GM10266 (cell line): ENCODE results near the gene GDF10.

Experiments
- DNase-seq: peaks from one replicate; pipeline ENCODE4 v3.0.0; 2012; ENCODE audit errors: extremely low spot score
- TF ChIP-seq, protein P1 (sequence below): IDR thresholded peaks from 2 replicates; pipeline ENCODE4 v1.5.1; 2012; ENCODE audit warnings: mild to moderate bottlenecking, low read depth; ENCODE audit not compliant: control insufficient read depth, insufficient read depth; ENCODE audit errors: missing control alignments

Gene GDF10

DNA sequence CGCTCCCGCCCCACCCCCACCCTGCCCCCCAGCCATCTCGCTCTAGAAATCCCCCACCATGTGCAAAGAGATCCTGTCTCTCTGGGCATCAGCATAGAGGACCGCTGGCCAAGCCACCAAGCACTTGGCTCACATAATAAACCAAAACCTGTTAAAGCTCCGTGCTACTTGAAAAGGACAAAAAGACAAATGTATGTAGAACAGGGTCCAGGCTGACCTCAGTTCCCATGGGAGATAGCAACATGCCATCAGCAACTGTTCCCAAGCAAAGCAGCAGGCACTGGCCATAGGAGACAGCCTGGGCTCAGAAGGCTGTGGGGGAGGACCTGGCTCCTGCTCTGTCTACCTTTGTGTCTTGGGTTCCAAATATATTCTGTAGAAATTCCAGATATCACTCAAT is 38.4 kb upstream of the GDF10 start:
- DNase-seq: no peak
- TF ChIP-seq, protein P1, sequence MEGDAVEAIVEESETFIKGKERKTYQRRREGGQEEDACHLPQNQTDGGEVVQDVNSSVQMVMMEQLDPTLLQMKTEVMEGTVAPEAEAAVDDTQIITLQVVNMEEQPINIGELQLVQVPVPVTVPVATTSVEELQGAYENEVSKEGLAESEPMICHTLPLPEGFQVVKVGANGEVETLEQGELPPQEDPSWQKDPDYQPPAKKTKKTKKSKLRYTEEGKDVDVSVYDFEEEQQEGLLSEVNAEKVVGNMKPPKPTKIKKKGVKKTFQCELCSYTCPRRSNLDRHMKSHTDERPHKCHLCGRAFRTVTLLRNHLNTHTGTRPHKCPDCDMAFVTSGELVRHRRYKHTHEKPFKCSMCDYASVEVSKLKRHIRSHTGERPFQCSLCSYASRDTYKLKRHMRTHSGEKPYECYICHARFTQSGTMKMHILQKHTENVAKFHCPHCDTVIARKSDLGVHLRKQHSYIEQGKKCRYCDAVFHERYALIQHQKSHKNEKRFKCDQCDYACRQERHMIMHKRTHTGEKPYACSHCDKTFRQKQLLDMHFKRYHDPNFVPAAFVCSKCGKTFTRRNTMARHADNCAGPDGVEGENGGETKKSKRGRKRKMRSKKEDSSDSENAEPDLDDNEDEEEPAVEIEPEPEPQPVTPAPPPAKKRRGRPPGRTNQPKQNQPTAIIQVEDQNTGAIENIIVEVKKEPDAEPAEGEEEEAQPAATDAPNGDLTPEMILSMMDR: no peak

DNA sequence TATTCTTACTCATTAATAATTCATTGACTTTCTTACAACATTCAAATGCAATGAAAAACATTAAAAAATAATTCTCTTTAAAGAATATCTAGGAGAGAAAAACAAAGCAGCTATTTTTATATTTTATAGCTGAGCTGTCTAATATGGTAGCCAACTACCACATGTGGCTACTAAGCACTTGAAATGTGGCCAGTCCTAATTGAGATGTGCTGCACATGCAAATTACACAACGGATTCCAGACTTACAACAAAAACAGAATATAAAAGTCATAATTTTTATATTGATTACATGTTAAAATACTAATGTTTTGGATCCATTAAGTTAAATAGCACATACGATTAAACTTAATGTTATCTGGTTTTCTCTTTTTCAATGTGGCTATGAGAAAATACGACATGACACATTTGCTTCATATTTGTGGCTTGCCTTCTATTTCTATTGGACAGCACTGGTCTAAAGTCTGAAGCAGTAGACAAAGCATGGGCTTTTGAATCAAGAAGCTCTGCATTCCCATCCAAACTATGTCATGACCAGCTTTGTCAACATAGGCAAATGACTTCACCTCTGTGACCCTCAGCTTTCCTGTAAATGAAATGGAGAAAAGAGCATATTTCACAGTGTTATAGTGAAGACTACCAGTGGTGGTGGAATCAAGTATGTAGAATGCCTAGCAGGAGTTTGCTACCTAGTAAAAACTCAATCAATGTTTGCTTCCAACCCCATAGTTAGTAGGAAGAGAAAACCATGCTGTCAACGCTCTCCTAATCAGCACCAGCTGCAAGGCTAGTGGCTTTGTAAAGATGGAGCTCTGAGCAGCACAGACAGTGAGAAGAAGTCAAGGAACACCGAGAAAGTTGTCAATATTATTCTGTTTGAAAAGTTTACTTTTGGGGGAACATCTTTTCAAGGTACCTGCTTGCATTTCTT is 37.1 kb upstream of the GDF10 start:
- TF ChIP-seq, protein P1: no peak

DNA sequence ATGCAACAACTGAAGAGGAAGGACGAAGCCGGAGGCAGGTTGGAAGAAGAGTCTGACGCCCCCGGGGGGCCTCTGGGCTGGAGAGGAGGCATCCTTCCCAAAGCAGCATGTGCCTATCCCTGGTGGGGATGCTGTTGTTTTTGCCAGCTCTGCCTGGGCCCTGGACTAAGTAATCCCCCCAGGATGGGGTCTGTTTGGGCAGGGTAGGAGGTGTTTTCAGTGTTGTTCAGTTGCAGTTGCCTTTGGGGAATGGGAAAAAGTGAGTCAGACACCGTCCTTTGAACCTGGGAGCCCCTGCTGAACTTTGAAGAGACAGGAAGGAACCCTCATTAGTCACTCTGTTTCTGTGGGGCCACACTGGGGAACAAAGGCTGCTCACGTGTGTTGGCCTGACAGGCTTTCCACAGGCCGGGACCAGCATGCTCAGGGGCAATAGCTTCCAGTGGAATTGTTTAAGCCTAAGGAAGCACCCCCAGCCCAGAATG is 35.2 kb upstream of the GDF10 start:
- DNase-seq: no peak
- TF ChIP-seq, protein P1: no peak

More for the DNA sequence above, 37.1 kb upstream of the GDF10 start:
- DNase-seq: no peak

DNA sequence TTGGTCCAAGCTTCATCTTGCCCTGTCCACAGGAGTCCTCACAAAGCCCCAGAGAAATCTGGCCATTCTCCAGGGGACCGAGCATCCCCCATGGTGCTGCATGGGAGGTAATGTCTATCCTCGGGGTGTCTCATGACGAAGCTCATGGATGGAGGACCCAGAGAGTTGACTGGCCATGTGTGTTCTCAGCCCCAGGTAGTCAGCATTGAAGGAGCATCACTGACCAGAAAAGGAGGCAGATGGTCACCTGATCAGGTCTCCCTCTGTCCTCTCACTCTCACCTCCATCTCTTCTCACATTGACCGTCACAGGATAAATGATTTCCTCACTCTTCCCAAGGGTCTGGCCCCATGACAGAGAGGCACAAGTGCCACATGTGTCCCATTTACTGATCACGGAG is 33.4 kb upstream of the GDF10 start:
- TF ChIP-seq, protein P1: no peak
- DNase-seq: no peak

DNA sequence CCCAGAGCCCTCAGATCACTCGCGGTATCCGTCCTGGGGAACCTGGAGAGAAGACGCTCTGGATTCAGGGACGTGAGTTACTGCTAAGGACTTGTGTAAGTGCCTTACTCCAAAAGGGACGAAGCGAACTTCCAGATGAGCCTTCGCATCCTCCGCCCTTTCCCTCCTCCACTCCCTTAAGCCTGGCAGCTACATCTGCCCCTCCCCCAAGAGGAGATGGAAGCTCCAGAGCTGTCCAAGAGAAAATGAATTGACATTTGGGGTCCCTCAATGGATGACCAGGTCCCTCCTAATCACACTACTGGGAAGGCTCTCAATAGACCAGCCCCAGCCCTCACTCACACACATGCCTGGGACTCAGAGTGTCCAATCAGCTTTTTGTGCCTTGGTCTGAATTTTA is 31.3 kb upstream of the GDF10 start:
- DNase-seq: no peak
- TF ChIP-seq, protein P1: no peak

DNA sequence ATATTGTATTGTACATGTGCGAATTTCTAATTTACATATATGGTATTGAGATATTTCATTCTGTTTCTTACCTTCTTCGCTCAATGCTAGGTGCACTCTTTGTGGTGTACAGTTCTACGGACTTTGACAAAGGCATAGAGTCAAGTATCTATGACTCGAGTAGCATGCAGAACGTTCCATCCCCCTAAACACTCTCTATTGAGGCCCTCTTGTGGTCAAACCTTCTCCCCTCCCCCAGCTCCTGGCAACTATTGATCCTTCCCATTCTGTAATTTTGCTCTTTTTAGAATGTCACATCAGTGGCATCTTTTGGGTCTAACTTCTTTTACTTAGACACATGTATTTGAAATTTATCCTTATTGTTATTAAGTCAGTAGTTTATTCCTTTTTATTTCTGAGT is 30.7 kb upstream of the GDF10 start:
- no peak for DNase-seq
- TF ChIP-seq, protein P1: no peak

DNA sequence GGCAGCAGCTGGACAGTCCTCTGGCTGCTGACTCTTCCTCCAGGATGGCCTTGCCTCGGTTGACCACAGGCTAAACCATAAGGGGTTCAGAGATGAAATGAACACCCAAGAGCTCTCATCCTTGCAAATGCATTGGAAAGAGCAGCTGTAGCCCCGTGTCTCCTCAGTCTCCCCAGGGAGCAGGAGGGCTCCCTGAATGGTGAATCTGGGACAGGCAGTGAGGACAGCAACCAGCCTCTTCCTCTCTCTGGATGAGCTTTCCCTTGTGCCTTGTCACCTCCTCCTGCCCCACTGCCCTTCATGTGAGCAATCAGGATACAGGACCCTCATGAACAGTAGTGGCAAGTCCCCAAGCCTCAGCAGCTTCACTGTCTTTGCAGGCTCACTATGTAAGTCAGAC is 23.9 kb upstream of the GDF10 start:
- TF ChIP-seq, protein P1: no peak
- DNase-seq: no peak
